Hair follicular keratinocyte (primary cell): ENCODE measurements around the gene SGK1. TPM values are rescaled to one million over a fixed set of nuclear protein-coding genes. Genes with fewer than 3 reads are reported as not detected.

Source experiments
- total RNA-seq: library from RNA; depleted of rRNA; stranded (reverse); fragments of >200 nt; gene quantifications from 2 replicates; pipeline ENCODE4 v1.2.3, GENCODE V29; 2015

The SGK1 gene
- total RNA-seq: 81.8 and 86.8 TPM in 2 replicates

GRCh38 chr6:134317471-134318131 lies at the start of gene SGK1:
SGK1 (minus strand) TSS chr6:134318112; CDS start chr6:134317460, 652 bp downstream.

